Omental fat pad (tissue), 4 donors: ENCODE measurements around the gene FBXL7. TPM values are rescaled to one million over a fixed set of nuclear protein-coding genes. Genes with fewer than 3 reads are reported as not detected.

Source experiments
- ATAC-seq: fragments of 150-250 bp; one replicate; pipeline ENCODE4 v1.9.1; 2016; ENCODE audit warnings: mild to moderate bottlenecking, moderate library complexity; ENCODE audit not compliant: low FRiP score
- DNase-seq: peaks from one replicate; pipeline ENCODE4 v3.0.0-alpha.2; 2019; ENCODE audit warnings: low spot score
- CTCF ChIP-seq, 3 donors: fragments of 450-650 bp; IDR thresholded peaks; one replicate each; pipeline ENCODE4 v1.5.1; 2016 to 2017; ENCODE audit warnings: antibody characterized with exemption in 3 of 3, mild to moderate bottlenecking in 3 of 3, moderate library complexity in 2 of 3
- total RNA-seq, 4 donors: library from RNA; depleted of rRNA; stranded (reverse); fragments of >200 nt; gene quantifications; one replicate each; pipeline ENCODE4 v1.1.0, GENCODE V29; 2016

FBXL7 gene
- total RNA-seq, 4 donors from 2014 or later, result 9.1 to 47.1 (median 17.1) TPM

- no peak for TF ChIP-seq CTCF (IDR thresholded peaks at IDR 0.05)
- no peak for DNase-seq
These were observed 111.0 kb downstream of the FBXL7 start for GRCh38 chr5:15611008-15611407.

GRCh38 chr5:15612915-15613635, 113.1 kb downstream of the FBXL7 start:
- no peak for TF ChIP-seq CTCF (IDR thresholded peaks at IDR 0.05)
- DNase-seq, result no peak
- no peak for ATAC-seq

More at GRCh38 chr5:15611008-15611407, 111.0 kb downstream of the FBXL7 start:
- ATAC-seq, result no peak

GRCh38 chr5:15614679-15615078, 114.7 kb downstream of the FBXL7 start:
- ATAC-seq (no peak), DNase-seq (no peak)
- no peak for TF ChIP-seq CTCF (IDR thresholded peaks at IDR 0.05)

- DNase-seq (no peak), ATAC-seq (no peak)
These were observed 115.9 kb downstream of the FBXL7 start for GRCh38 chr5:15615859-15616258.

GRCh38 chr5:15618938-15619337, 119.0 kb downstream of the FBXL7 start:
- DNase-seq, result no peak
- no peak for TF ChIP-seq CTCF (IDR thresholded peaks at IDR 0.05)
- ATAC-seq, result no peak

More at GRCh38 chr5:15615859-15616258, 115.9 kb downstream of the FBXL7 start:
- no peak for TF ChIP-seq CTCF (IDR thresholded peaks at IDR 0.05)

GRCh38 chr5:15620501-15620900, 120.5 kb downstream of the FBXL7 start:
- ATAC-seq, result no peak
- DNase-seq, result no peak
- TF ChIP-seq CTCF (IDR thresholded peaks at IDR 0.05), result no peak

GRCh38 chr5:15621094-15621493, 121.1 kb downstream of the FBXL7 start:
- no peak for ATAC-seq
- TF ChIP-seq CTCF (IDR thresholded peaks at IDR 0.05), result no peak
- DNase-seq, result no peak
